ENCODE results near the gene COL7A1.

Gene COL7A1

GRCh38 chr3:48573973-48574585, 21.1 kb downstream of the COL7A1 start:
- H3K4me1 ChIP-seq (ENCODE audit: insufficient read depth, low read length) = no peaks in the 10 kb centered on the region
- H3K79me2 ChIP-seq (ENCODE audit: insufficient read depth, low read length) = no peaks in the 10 kb centered on the region
- H4K20me1 ChIP-seq (ENCODE audit: insufficient read depth, low read length) = no peaks in the 10 kb centered on the region
- no peak overlapping the region for H3K4me2 ChIP-seq (ENCODE audit: insufficient read depth, low read length)
- no peaks in the 10 kb centered on the region for H3K27me3 ChIP-seq (ENCODE audit: insufficient read depth, low read length, poor library complexity)
- TF ChIP-seq, protein P1, sequence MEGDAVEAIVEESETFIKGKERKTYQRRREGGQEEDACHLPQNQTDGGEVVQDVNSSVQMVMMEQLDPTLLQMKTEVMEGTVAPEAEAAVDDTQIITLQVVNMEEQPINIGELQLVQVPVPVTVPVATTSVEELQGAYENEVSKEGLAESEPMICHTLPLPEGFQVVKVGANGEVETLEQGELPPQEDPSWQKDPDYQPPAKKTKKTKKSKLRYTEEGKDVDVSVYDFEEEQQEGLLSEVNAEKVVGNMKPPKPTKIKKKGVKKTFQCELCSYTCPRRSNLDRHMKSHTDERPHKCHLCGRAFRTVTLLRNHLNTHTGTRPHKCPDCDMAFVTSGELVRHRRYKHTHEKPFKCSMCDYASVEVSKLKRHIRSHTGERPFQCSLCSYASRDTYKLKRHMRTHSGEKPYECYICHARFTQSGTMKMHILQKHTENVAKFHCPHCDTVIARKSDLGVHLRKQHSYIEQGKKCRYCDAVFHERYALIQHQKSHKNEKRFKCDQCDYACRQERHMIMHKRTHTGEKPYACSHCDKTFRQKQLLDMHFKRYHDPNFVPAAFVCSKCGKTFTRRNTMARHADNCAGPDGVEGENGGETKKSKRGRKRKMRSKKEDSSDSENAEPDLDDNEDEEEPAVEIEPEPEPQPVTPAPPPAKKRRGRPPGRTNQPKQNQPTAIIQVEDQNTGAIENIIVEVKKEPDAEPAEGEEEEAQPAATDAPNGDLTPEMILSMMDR (IDR thresholded peaks at IDR 0.05; ENCODE audit: borderline replicate concordance, extremely low read depth, low read length, poor library complexity, severe bottlenecking) = no peak
- no peak for TF ChIP-seq EZH2 (IDR thresholded peaks at IDR 0.05; ENCODE audit: borderline replicate concordance, low read depth, low read length, severe bottlenecking)
- no peak overlapping the region for H3K27ac ChIP-seq (ENCODE audit: low read length)
- ATAC-seq (ENCODE audit: insufficient read depth, low read depth) = no peak
- no peak overlapping the region for H3K9ac ChIP-seq (ENCODE audit: low read depth, low read length)
- DNase-seq = no peak
- H2AFZ ChIP-seq (ENCODE audit: low read depth, low read length) = no peak overlapping the region
- H3K4me3 ChIP-seq (ENCODE audit: low read depth in 1 of 2, low read length in 2 of 2) = no peak overlapping the region
- no peaks in the 10 kb centered on the region for H3K36me3 ChIP-seq (ENCODE audit: insufficient read depth, low read length)
- H3K9me3 ChIP-seq (ENCODE audit: insufficient read depth, low read length, severe bottlenecking) = no peaks in the 10 kb centered on the region

GRCh38 chr3:48572517-48572916, 22.6 kb downstream of the COL7A1 start:
- no peak overlapping the region for H3K9ac ChIP-seq (ENCODE audit: low read depth, low read length)
- no peak overlapping the region for H3K27ac ChIP-seq (ENCODE audit: low read length)
- TF ChIP-seq, protein P1 (IDR thresholded peaks at IDR 0.05; ENCODE audit: borderline replicate concordance, extremely low read depth, low read length, poor library complexity, severe bottlenecking) = no peak
- no peak for TF ChIP-seq EZH2 (IDR thresholded peaks at IDR 0.05; ENCODE audit: borderline replicate concordance, low read depth, low read length, severe bottlenecking)
- H3K36me3 ChIP-seq (ENCODE audit: insufficient read depth, low read length) = no peaks in the 10 kb centered on the region
- no peak for DNase-seq
- H3K4me3 ChIP-seq (ENCODE audit: low read depth in 1 of 2, low read length in 2 of 2) = no peak overlapping the region
- no peaks in the 10 kb centered on the region for H3K27me3 ChIP-seq (ENCODE audit: insufficient read depth, low read length, poor library complexity)
- H3K4me1 ChIP-seq (ENCODE audit: insufficient read depth, low read length) = no peaks in the 10 kb centered on the region
- no peak overlapping the region for H3K4me2 ChIP-seq (ENCODE audit: insufficient read depth, low read length)
- no peaks in the 10 kb centered on the region for H3K79me2 ChIP-seq (ENCODE audit: insufficient read depth, low read length)
- no peak overlapping the region for H2AFZ ChIP-seq (ENCODE audit: low read depth, low read length)
- no peak for ATAC-seq (ENCODE audit: insufficient read depth, low read depth)
- H3K9me3 ChIP-seq (ENCODE audit: insufficient read depth, low read length, severe bottlenecking) = no peaks in the 10 kb centered on the region
- no peaks in the 10 kb centered on the region for H4K20me1 ChIP-seq (ENCODE audit: insufficient read depth, low read length)

GRCh38 chr3:48571938-48572337, 23.2 kb downstream of the COL7A1 start:
- Histone ChIP-seq H4K20me1 (ENCODE audit: insufficient read depth, low read length) (no peaks in the 10 kb centered on the region), H3K4me2 (ENCODE audit: insufficient read depth, low read length) (no peak overlapping the region), H3K4me3 (ENCODE audit: low read depth in 1 of 2, low read length in 2 of 2) (no peak overlapping the region), H3K36me3 (ENCODE audit: insufficient read depth, low read length) (no peaks in the 10 kb centered on the region), H3K27ac (ENCODE audit: low read length) (no peak overlapping the region), H3K79me2 (ENCODE audit: insufficient read depth, low read length) (no peaks in the 10 kb centered on the region), H3K4me1 (ENCODE audit: insufficient read depth, low read length) (no peaks in the 10 kb centered on the region), H2AFZ (ENCODE audit: low read depth, low read length) (no peak overlapping the region), H3K9ac (ENCODE audit: low read depth, low read length) (no peak overlapping the region), H3K9me3 (ENCODE audit: insufficient read depth, low read length, severe bottlenecking) (no peaks in the 10 kb centered on the region), H3K27me3 (ENCODE audit: insufficient read depth, low read length, poor library complexity) (no peaks in the 10 kb centered on the region)
- no peak for TF ChIP-seq EZH2 (IDR thresholded peaks at IDR 0.05; ENCODE audit: borderline replicate concordance, low read depth, low read length, severe bottlenecking)
- TF ChIP-seq, protein P1 (IDR thresholded peaks at IDR 0.05; ENCODE audit: borderline replicate concordance, extremely low read depth, low read length, poor library complexity, severe bottlenecking) = no peak
- DNase-seq (no peak), ATAC-seq (ENCODE audit: insufficient read depth, low read depth) (no peak)
